Ovary (tissue), 9 donors: ENCODE results near the gene GSG1L2. TPM values are rescaled to one million over a fixed set of nuclear protein-coding genes. Genes with fewer than 3 reads are reported as not detected.

Experiments
- DNase-seq, 5 donors: peaks; one replicate each; pipeline ENCODE4 v3.0.0-alpha.2; 2019 to 2020
- H3K27ac ChIP-seq, 2 donors: fragments of 200-600 bp; one replicate each; pipeline versions ENCODE4 v1.5.1 to v1.8.0; 2019 to 2022
- H3K27me3 ChIP-seq: fragments of 200-600 bp; one replicate; pipeline ENCODE4 v1.8.0; 2022
- H3K36me3 ChIP-seq: fragments of 200-600 bp; sonication (generic); one replicate; pipeline ENCODE4 v1.5.1; 2019
- H3K4me1 ChIP-seq: one replicate; pipeline ENCODE4 v1.8.1; 2013; ENCODE audit warnings: mild to moderate bottlenecking, moderate library complexity; ENCODE audit not compliant: insufficient read depth
- H3K4me3 ChIP-seq: fragments of 200-600 bp; sonication (generic); one replicate; pipeline ENCODE4 v1.5.1; 2017
- H3K9me3 ChIP-seq, 2 donors: fragments of 200-600 bp in 1 of 2; sonication (generic) in 1 of 2; one replicate each; pipeline versions ENCODE4 v1.5.1 to v1.8.1; 2013 to 2019; ENCODE audit warnings: mild to moderate bottlenecking in 1 of 2, moderate library complexity in 1 of 2
- CTCF ChIP-seq, 3 donors: fragments of 450-650 bp in 2 of 3; fragments of 200-600 bp in 1 of 3; IDR thresholded peaks; one replicate each; pipeline versions ENCODE4 v1.5.1 to v1.8.0; 2016 to 2022; ENCODE audit warnings: antibody characterized with exemption in 3 of 3, mild to moderate bottlenecking in 1 of 3
- EP300 ChIP-seq: sonication (generic); formaldehyde crosslinking; IDR thresholded peaks from one replicate; pipeline ENCODE4 v1.6.1; 2017; ENCODE audit warnings: antibody characterized with exemption
- POLR2A ChIP-seq: fragments of 450-650 bp; IDR thresholded peaks from one replicate; pipeline ENCODE4 v1.6.1; 2017; ENCODE audit warnings: antibody characterized with exemption, mild to moderate bottlenecking, moderate library complexity
- WGBS, 3 donors: extraction: QIAGEN DNeasy Blood & Tissue Kit in 1 of 3; methylation state at CpG; one replicate each; pipeline versions ENCODE4 v1.1.5 to v1.1.7; 2013 to 2017; 5-methylcytosine and 5-hydroxymethylcytosine counted together
- intact Hi-C, 4 donors: fragments of 100-400 bp; cut with DNase I; formaldehyde crosslinking; loops; one replicate each; pipeline versions ENCODE4 v1.11.0 to v1.15.1; 2022 to 2023
- polyA plus RNA-seq, 2 donors: library from polyadenylated mRNA; stranded (reverse); fragments of 200-250 nt in 1 of 2; fragments of 350-450 nt in 1 of 2; fragmentation: Illumina TruSeq in 1 of 2; extraction: RNeasy Lipid Tissue Mini Kit (QIAGEN cat#74804) in 1 of 2; gene quantifications; one replicate each; pipeline ENCODE4 v1.2.3, GENCODE V29; 2013 to 2014
- total RNA-seq, 7 donors: library from RNA; depleted of rRNA in 2 of 7; stranded (reverse); fragments of >200 nt in 2 of 7; fragmentation: NEBNext Ultra II Directional in 3 of 7; extraction: Animal tissue kit (Norgen Biotek cat#: 25700) in 3 of 7; gene quantifications; one replicate each; pipeline versions ENCODE4 v1.1.0 to v1.2.4, GENCODE V29; 2016 to 2023
- donor health status: DM: no; HTN: no; CAD: no; lungs with moderate emphysema.
- donor health status: DM: no; HTN: no; CAD: no.
- donor health status: Bipolar disorder and iron deficiency.
- donor health status: DM: yes; HTN: yes; CAD: no.
- donor health status: DM: no; HTN: no; CAD: no.
- donor health status: DM: yes; HTN: yes; CAD: no.

Gene GSG1L2
- total and polyA plus RNA-seq, 9 donors = not detected

GRCh38 chr17:9824797-9825338 is 3.0 kb upstream of the GSG1L2 start:
- 74 to 76% (median 74%) methylated on average over 8 of the region's 8 CpGs for WGBS, 3 donors
- H3K4me1 ChIP-seq = peaks cover 6% of the 10 kb centered on the region
- TF ChIP-seq EP300 = no peak
- no peak for TF ChIP-seq POLR2A
- TF ChIP-seq CTCF (IDR thresholded peaks at IDR 0.05) = no peak
- no peaks in the 10 kb centered on the region for H3K36me3 ChIP-seq
- H3K27me3 ChIP-seq = no peaks in the 10 kb centered on the region
- H3K4me3 ChIP-seq = no peak overlapping the region
- H3K27ac ChIP-seq = no peak overlapping the region
- intact Hi-C loops = no loop called here
- no peaks in the 10 kb centered on the region for H3K9me3 ChIP-seq
- no peak for DNase-seq

GRCh38 chr17:9824094-9824493 is 2.2 kb upstream of the GSG1L2 start:
- intact Hi-C loops = no loop called here
- TF ChIP-seq EP300 (no peak), POLR2A (no peak), CTCF (IDR thresholded peaks at IDR 0.05) (no peak)
- Histone ChIP-seq H3K4me3 (no peak overlapping the region), H3K27me3 (no peaks in the 10 kb centered on the region), H3K4me1 (peaks cover 6% of the 10 kb centered on the region), H3K36me3 (no peaks in the 10 kb centered on the region), H3K9me3 (no peaks in the 10 kb centered on the region), H3K27ac (no peak overlapping the region)
- DNase-seq = no peak
- 68 to 76% (median 72%) methylated on average over 4 of the region's 4 CpGs for WGBS, 3 donors

- Histone ChIP-seq H3K9me3 (no peaks in the 10 kb centered on the region), H3K27me3 (no peaks in the 10 kb centered on the region), H3K36me3 (no peaks in the 10 kb centered on the region), H3K27ac (no peak overlapping the region), H3K4me3 (no peak overlapping the region), H3K4me1 (no peaks in the 10 kb centered on the region)
- 77 to 90% (median 90%) methylated on average over 3 of the region's 3 CpGs for WGBS, 3 donors
- TF ChIP-seq POLR2A = no peak
- no peak for TF ChIP-seq CTCF (IDR thresholded peaks at IDR 0.05)
- no peak for TF ChIP-seq EP300
- intact Hi-C loops = no loop called here
- DNase-seq = no peak
Measured at GRCh38 chr17:9820448-9820847, 1.4 kb downstream of the GSG1L2 start.

- Histone ChIP-seq H3K9me3 (no peaks in the 10 kb centered on the region), H3K4me1 (no peaks in the 10 kb centered on the region), H3K27me3 (no peaks in the 10 kb centered on the region), H3K27ac (no peak overlapping the region), H3K4me3 (no peak overlapping the region), H3K36me3 (no peaks in the 10 kb centered on the region)
- 61 to 73% (median 71%) methylated on average over 4 of the region's 4 CpGs for WGBS, 3 donors
- TF ChIP-seq CTCF (IDR thresholded peaks at IDR 0.05) (no peak), POLR2A (no peak), EP300 (no peak)
- DNase-seq = no peak
- intact Hi-C loops = no loop called here
Measured at GRCh38 chr17:9818760-9819159, 3.1 kb downstream of the GSG1L2 start.
